Type B pancreatic cell (in vitro differentiated cells): ENCODE results near the gene SLC34A2. TPM values are rescaled to one million over a fixed set of nuclear protein-coding genes. Genes with fewer than 3 reads are reported as not detected.
"Not testable (repeated sequence)": the region's sequence is repeated elsewhere in the genome, so short reads cannot be mapped to it uniquely, and the experiment has no call there.

Experiments used
- DNase-seq: peaks from one replicate; pipeline ENCODE4 v3.0.0; 2021; ENCODE audit warnings: mixed read lengths; ENCODE audit not compliant: unreplicated experiment; ENCODE audit errors: extremely low spot score
- H3K27ac Mint-ChIP-seq: 2 replicates; pipeline ENCODE4 v1.8.0; 2021; ENCODE audit warnings: mild to moderate bottlenecking, mixed read lengths
- H3K27me3 Mint-ChIP-seq: 2 replicates; pipeline ENCODE4 v1.8.0; 2021; ENCODE audit warnings: mixed read lengths
- H3K36me3 Mint-ChIP-seq: 2 replicates; pipeline ENCODE4 v1.8.0; 2021; ENCODE audit warnings: mixed read lengths
- H3K4me1 Mint-ChIP-seq: one replicate; pipeline ENCODE4 v1.8.0; 2021; ENCODE audit warnings: mixed read lengths; ENCODE audit not compliant: unreplicated experiment
- H3K4me3 Mint-ChIP-seq: 2 replicates; pipeline ENCODE4 v1.8.0; 2021; ENCODE audit warnings: mild to moderate bottlenecking, mixed read lengths
- H3K9me3 Mint-ChIP-seq: 2 replicates; pipeline ENCODE4 v1.8.0; 2021; ENCODE audit warnings: mixed read lengths
- total RNA-seq: library from RNA; stranded (reverse); gene quantifications from 2 replicates; pipeline ENCODE4 v1.2.1, GENCODE V29; 2021; ENCODE audit warnings: low replicate concordance
- TF ChIP-seq, protein P1 (sequence below): fragments of 200-600 bp; sonication (generic); conservative IDR thresholded peaks from 2 replicates; pipeline ENCODE4 v1.5.0; 2021; ENCODE audit warnings: antibody characterized with exemption, mild to moderate bottlenecking

The SLC34A2 gene
- total RNA-seq, 1 donor from 2014 or later, result 25.7 TPM

DNA sequence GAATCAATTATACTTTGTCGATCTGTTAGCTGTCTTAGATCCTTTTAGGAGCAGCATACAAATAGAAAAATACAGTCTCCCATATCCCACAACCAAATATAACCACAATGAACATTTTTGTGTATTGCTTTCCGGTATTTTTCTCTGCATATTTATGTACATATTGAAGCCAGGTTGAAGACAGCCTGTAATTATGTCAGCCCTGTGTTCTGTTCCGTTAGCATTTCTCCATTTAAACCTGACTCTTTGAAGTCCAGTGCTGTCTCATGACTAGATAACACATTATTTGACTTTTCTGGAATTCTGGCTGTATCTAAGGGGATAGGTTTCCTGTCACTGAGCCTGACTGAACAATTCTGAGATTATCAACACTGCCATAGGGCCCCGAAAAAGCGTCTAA is 4.0 kb upstream of the SLC34A2 start:
- TF ChIP-seq, protein P1, sequence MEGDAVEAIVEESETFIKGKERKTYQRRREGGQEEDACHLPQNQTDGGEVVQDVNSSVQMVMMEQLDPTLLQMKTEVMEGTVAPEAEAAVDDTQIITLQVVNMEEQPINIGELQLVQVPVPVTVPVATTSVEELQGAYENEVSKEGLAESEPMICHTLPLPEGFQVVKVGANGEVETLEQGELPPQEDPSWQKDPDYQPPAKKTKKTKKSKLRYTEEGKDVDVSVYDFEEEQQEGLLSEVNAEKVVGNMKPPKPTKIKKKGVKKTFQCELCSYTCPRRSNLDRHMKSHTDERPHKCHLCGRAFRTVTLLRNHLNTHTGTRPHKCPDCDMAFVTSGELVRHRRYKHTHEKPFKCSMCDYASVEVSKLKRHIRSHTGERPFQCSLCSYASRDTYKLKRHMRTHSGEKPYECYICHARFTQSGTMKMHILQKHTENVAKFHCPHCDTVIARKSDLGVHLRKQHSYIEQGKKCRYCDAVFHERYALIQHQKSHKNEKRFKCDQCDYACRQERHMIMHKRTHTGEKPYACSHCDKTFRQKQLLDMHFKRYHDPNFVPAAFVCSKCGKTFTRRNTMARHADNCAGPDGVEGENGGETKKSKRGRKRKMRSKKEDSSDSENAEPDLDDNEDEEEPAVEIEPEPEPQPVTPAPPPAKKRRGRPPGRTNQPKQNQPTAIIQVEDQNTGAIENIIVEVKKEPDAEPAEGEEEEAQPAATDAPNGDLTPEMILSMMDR, result no peak
- Mint-ChIP-seq H3K36me3 (no peaks in the 10 kb centered on the region), H3K4me1 (peaks cover 10% of the 10 kb centered on the region), H3K4me3 (no peak overlapping the region), H3K27ac (no peak overlapping the region), H3K9me3 (no peaks in the 10 kb centered on the region), H3K27me3 (peaks cover 36% of the 10 kb centered on the region)
- no peak for DNase-seq

DNA sequence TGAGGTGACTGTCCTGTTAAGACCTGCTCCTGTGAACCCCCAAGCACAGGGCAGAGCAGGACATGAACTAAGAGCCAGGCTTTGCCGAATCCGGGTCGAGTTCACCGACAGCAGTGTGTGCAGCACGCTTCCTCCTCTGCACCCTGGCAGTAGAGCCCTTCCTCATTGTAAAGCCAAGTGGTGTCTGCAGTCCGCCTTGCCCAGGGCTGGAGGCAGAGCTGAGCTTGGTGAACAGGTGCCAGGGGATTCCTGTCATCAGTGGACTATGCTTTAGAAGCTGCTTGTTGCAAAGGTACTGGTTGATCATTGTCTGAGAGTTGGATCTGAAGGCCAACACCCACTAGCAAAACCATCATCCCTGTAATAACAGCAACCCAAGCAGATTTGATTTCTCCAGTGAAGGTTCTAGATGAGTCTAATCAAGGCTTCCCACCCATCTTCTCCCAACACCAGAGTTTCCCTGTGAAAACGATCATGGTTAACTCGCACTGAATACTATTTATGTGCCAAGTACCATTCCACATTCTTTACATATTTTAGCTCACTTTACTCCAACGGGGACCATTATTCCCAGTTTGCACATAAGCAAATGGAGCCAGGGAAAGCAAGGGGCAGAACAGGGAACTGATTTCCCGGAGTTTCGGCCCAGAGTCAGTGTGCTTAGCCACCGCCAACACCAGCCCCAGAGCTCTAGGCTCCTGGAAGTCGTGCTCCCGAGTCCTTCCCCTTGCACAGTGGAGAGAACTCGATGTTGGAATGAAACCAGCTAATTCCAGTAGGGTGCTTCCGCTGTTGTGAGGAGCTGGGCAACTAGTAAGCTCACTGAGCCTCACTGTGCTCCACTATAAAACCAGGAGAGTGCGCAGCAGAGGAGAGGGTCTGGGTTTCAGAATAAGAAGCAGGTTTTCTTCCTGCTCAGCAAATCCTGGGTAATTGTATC is 1.4 kb upstream of the SLC34A2 start:
- Mint-ChIP-seq H3K9me3 (no peaks in the 10 kb centered on the region), H3K27ac (peak overlapping the region; percentile 48), H3K4me1 (peaks cover 14% of the 10 kb centered on the region), H3K36me3 (no peaks in the 10 kb centered on the region), H3K27me3 (peaks cover 49% of the 10 kb centered on the region), H3K4me3 (peak overlapping the region; percentile 85)
- no peak for DNase-seq
- TF ChIP-seq, protein P1, result no peak

DNA sequence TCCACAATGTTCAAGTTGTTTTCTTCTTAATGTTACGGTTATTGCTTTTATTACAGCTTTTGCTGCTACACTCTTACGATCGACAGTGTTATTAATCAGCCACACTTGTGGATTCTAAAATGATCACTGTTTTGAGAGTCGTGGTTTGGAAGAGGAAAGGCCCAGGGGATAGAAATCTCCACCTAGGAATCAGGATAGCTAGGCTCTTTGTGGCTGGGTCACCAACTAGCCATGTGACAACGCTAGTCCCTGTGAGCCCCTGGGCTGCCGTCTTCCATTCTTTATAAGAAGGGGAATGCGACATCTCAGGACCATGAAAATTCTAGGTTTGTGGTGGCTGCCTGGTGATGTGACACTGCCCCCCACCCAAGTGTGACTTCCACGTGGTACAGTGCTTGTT is 380 bp downstream of the SLC34A2 start:
- DNase-seq, result no peak
- Mint-ChIP-seq H3K27ac (peak overlapping the region; percentile 55), H3K4me3 (peak overlapping the region; percentile 84), H3K4me1 (peaks cover 14% of the 10 kb centered on the region), H3K27me3 (peaks cover 49% of the 10 kb centered on the region), H3K9me3 (no peaks in the 10 kb centered on the region), H3K36me3 (no peaks in the 10 kb centered on the region)
- TF ChIP-seq, protein P1, result no peak

DNA sequence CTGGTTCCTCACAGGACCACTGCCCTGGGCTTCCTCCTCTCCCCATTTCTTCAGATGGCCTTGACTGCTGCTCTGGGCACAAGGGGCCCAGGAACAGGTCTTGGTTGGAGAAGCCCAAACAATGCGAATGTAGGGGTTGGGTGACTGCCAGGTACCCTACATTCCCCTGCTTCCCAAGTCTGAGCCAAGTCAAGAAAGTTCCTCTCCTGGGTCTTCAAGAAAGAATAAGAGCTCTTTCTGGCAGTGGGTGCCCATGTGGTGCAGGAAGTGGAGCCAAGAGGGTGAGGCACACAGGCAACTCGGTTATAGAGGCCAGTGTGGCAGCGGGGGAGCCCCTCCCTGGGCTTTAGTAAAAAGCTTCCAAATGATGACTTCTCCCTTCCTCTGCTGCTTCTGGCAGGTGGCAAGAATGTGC is 2.7 kb downstream of the SLC34A2 start:
- Mint-ChIP-seq H3K4me3 (peak overlapping the region; percentile 55), H3K27me3 (peaks cover 49% of the 10 kb centered on the region), H3K4me1 (peaks cover 14% of the 10 kb centered on the region), H3K36me3 (no peaks in the 10 kb centered on the region), H3K9me3 (no peaks in the 10 kb centered on the region), H3K27ac (no peak overlapping the region)
- DNase-seq, result no peak
- TF ChIP-seq, protein P1, result no peak

DNA sequence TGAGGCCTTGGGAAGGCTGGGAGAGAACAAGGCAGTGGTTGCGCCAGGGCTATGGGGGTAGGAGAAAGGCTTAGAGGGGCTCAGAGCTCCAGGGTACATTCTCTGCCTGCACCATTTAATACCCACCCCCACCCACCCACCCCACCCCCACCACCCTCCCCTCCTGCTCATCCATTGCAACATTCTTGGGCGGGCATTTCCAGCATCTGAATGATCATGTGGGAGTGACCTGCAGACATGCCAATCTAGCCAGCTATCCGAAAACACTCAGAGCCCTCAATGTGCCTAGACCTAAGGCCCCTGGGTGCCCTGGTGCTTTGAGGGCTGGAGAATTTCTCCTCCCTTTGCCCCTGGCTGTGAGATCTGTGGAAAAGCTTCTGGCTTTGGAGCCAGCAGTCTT is 3.1 kb downstream of the SLC34A2 start:
- Mint-ChIP-seq H3K27me3 (peaks cover 49% of the 10 kb centered on the region), H3K27ac (no peak overlapping the region)
- TF ChIP-seq, protein P1, result no peak

DNA sequence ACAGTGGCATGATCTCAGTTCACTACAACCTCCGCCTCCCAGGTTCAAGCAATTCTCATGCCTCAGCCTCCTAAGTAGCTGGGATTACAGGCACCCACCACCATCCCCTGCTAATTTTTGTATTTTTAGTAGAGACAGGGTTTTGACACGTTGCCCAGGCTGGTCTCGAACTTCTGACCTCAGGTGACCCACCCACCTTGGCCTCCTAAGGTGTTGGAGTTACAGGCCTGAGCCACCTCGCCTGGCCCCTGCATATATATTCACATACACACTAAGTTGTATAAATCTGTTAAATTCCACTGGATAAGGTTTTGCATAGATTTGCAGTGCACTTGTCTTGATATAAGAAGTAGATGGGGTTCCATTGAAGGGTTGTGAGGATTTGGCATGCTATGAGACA is 5.8 kb downstream of the SLC34A2 start:
- not testable (repeated sequence) for H3K9me3 Mint-ChIP-seq, H3K27ac Mint-ChIP-seq, H3K4me3 Mint-ChIP-seq, H3K36me3 Mint-ChIP-seq, DNase-seq
- Mint-ChIP-seq H3K4me1 (peaks cover 15% of the 10 kb centered on the region), H3K27me3 (peaks cover 25% of the 10 kb centered on the region)

More for the DNA sequence above, 3.1 kb downstream of the SLC34A2 start:
- H3K4me3 Mint-ChIP-seq, result no peak overlapping the region
- no peaks in the 10 kb centered on the region for H3K36me3 Mint-ChIP-seq
- no peak for DNase-seq
- H3K9me3 Mint-ChIP-seq, result no peaks in the 10 kb centered on the region
- peaks cover 16% of the 10 kb centered on the region for H3K4me1 Mint-ChIP-seq
